LoVo (cell line): ENCODE data around the gene ZNF764.

Experiments
- DNase-seq: peaks from one replicate; pipeline ENCODE4 v3.0.0-alpha.2; 2016; ENCODE audit warnings: low spot score

The ZNF764 gene

GRCh38 chr16:30570636-30571444, 12.7 kb upstream of the ZNF764 start:
- no peak for DNase-seq

GRCh38 chr16:30569746-30570635, 11.8 kb upstream of the ZNF764 start:
- DNase-seq = no peak

GRCh38 chr16:30569281-30569680, 11.1 kb upstream of the ZNF764 start:
- DNase-seq = no peak

GRCh38 chr16:30567991-30568638, 9.9 kb upstream of the ZNF764 start:
- DNase-seq = no peak

- DNase-seq = no peak
These were observed 9.2 kb upstream of the ZNF764 start for GRCh38 chr16:30567160-30567990.

GRCh38 chr16:30566531-30566930, 8.4 kb upstream of the ZNF764 start:
- DNase-seq = no peak

- DNase-seq = no peak
These were observed 7.8 kb upstream of the ZNF764 start for GRCh38 chr16:30565984-30566383.

GRCh38 chr16:30565526-30565925, 7.4 kb upstream of the ZNF764 start:
- DNase-seq = no peak

GRCh38 chr16:30562021-30562420, 3.8 kb upstream of the ZNF764 start:
- DNase-seq = no peak

GRCh38 chr16:30561089-30561816, 3.1 kb upstream of the ZNF764 start:
- no peak for DNase-seq

- DNase-seq = no peak
These were observed 1.5 kb upstream of the ZNF764 start for GRCh38 chr16:30559690-30560089.

- DNase-seq = no peak
These were observed 709 bp upstream of the ZNF764 start for GRCh38 chr16:30558789-30559377.

GRCh38 chr16:30557707-30557956, 542 bp downstream of the ZNF764 start:
- no peak for DNase-seq

GRCh38 chr16:30556125-30556473, 2.1 kb downstream of the ZNF764 start:
- no peak for DNase-seq

GRCh38 chr16:30555315-30556124, 2.7 kb downstream of the ZNF764 start:
- DNase-seq = no peak

- no peak for DNase-seq
These were observed 3.4 kb downstream of the ZNF764 start for GRCh38 chr16:30554557-30555314.

GRCh38 chr16:30553393-30553899, 4.7 kb downstream of the ZNF764 start:
- no peak for DNase-seq

GRCh38 chr16:30552956-30553355, 5.2 kb downstream of the ZNF764 start:
- DNase-seq = no peak

GRCh38 chr16:30551781-30552180, 6.4 kb downstream of the ZNF764 start:
- no peak for DNase-seq
